Measurements from ENCODE around the gene TRIM44. TPM values are rescaled to one million over a fixed set of nuclear protein-coding genes. Genes with fewer than 3 reads are reported as not detected.

The TRIM44 gene
- total RNA-seq, 6 experiments from 2014 or later = 56.7 to 65.0 (median 60.1) TPM

- H3K27ac Mint-ChIP-seq = no peak overlapping the region
- DNase-seq = no peak
- TF ChIP-seq CTCF (IDR thresholded peaks at IDR 0.05) = no peak
- H3K9me3 Mint-ChIP-seq = no peaks in the 10 kb centered on the region
- H3K4me3 Mint-ChIP-seq = no peak overlapping the region
- peaks cover 48% of the 10 kb centered on the region for H3K4me1 Mint-ChIP-seq (ENCODE audit: low read depth)
- no peaks in the 10 kb centered on the region for H3K27me3 Mint-ChIP-seq (ENCODE audit: insufficient read depth)
- H3K36me3 Mint-ChIP-seq (ENCODE audit: low read depth) = peaks cover 19% of the 10 kb centered on the region
Observed at GRCh38 chr11:35672608-35673007, 10.0 kb downstream of the TRIM44 start.

- no peak for DNase-seq
- no peak overlapping the region for H3K27ac Mint-ChIP-seq
- H3K9me3 Mint-ChIP-seq = no peaks in the 10 kb centered on the region
- H3K27me3 Mint-ChIP-seq (ENCODE audit: insufficient read depth) = no peaks in the 10 kb centered on the region
- peaks cover 42% of the 10 kb centered on the region for H3K4me1 Mint-ChIP-seq (ENCODE audit: low read depth)
- H3K4me3 Mint-ChIP-seq = no peak overlapping the region
- no peak for TF ChIP-seq CTCF (IDR thresholded peaks at IDR 0.05)
- no peaks in the 10 kb centered on the region for H3K36me3 Mint-ChIP-seq (ENCODE audit: low read depth)
Observed at GRCh38 chr11:35675901-35676610, 13.5 kb downstream of the TRIM44 start.

DNA sequence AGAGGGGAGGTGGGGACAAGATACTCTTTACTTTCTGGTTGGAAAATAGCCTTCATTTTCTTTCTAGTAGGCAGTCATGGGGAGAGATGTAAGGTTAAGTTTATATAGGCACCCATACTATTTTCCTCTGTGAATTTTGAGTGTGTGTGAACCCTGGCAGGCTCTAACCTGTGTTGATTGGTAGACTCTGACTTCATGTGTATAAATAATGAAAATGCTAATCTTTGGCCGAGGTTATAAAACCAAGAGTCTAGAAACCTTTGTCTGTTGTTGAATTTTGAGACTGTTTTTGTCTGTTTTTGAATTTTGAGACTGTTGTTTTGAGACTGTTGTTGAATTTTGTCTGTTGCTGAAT, 14.0 kb downstream of the TRIM44 start:
- H3K4me3 Mint-ChIP-seq = no peak overlapping the region
- no peak overlapping the region for H3K27ac Mint-ChIP-seq
- no peak for DNase-seq
- H3K36me3 Mint-ChIP-seq (ENCODE audit: low read depth) = no peaks in the 10 kb centered on the region
- no peak for TF ChIP-seq CTCF (IDR thresholded peaks at IDR 0.05)
- no peaks in the 10 kb centered on the region for H3K9me3 Mint-ChIP-seq
- H3K27me3 Mint-ChIP-seq (ENCODE audit: insufficient read depth) = no peaks in the 10 kb centered on the region
- peaks cover 42% of the 10 kb centered on the region for H3K4me1 Mint-ChIP-seq (ENCODE audit: low read depth)

- no peak for TF ChIP-seq CTCF (IDR thresholded peaks at IDR 0.05)
- no peaks in the 10 kb centered on the region for H3K9me3 Mint-ChIP-seq
- no peaks in the 10 kb centered on the region for H3K27me3 Mint-ChIP-seq (ENCODE audit: insufficient read depth)
- H3K36me3 Mint-ChIP-seq (ENCODE audit: low read depth) = no peaks in the 10 kb centered on the region
- no peak for DNase-seq
- peaks cover 42% of the 10 kb centered on the region for H3K4me1 Mint-ChIP-seq (ENCODE audit: low read depth)
- H3K27ac Mint-ChIP-seq = no peak overlapping the region
- no peak overlapping the region for H3K4me3 Mint-ChIP-seq
Observed at GRCh38 chr11:35677904-35678303, 15.3 kb downstream of the TRIM44 start.

DNA sequence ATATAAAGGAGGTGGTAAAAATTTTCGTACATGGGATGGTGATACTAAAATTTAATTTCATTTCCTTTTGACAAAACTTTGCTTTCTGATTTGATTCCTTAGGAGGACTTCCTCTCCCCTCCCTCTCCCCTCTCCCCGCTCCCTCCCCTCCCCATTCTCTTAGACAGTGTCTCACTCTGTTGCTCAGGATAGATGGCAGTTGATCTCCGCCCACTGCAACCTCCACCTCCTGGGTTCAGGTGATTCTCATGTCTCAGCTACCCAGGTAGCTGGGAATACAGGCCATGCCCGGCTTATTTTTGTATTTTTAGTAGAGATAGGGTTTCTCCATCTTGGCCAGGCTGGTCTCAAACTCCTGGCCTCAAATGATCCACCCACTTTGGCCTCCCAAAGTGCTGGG, 15.9 kb downstream of the TRIM44 start:
- Mint-ChIP-seq H3K27ac (no peak overlapping the region), H3K4me3 (no peak overlapping the region), H3K9me3 (no peaks in the 10 kb centered on the region), H3K36me3 (ENCODE audit: low read depth) (no peaks in the 10 kb centered on the region), H3K4me1 (ENCODE audit: low read depth) (peaks cover 48% of the 10 kb centered on the region), H3K27me3 (ENCODE audit: insufficient read depth) (no peaks in the 10 kb centered on the region)
- no peak for DNase-seq
- no peak for TF ChIP-seq CTCF (IDR thresholded peaks at IDR 0.05)

All from HFFc6 (cell line).